ENCODE measurements around the gene FASTKD1.
"Not testable (repeated sequence)": the region's sequence is repeated elsewhere in the genome, so short reads cannot be mapped to it uniquely, and the experiment has no call there.

The FASTKD1 gene

GRCh38 chr2:169525434-169525833 lies 48.2 kb downstream of the FASTKD1 start:
- no peak for TF ChIP-seq CTCF (conservative IDR thresholded peaks at IDR 0.05)
- no peak overlapping the region for H3K27ac ChIP-seq

- H3K27ac ChIP-seq, result no peak overlapping the region
- no peak for TF ChIP-seq CTCF (conservative IDR thresholded peaks at IDR 0.05)
Observed at GRCh38 chr2:169523681-169524080, 50.0 kb downstream of the FASTKD1 start.

- no peak for TF ChIP-seq CTCF (conservative IDR thresholded peaks at IDR 0.05)
- no peak overlapping the region for H3K27ac ChIP-seq
Observed at GRCh38 chr2:169520896-169521295, 52.8 kb downstream of the FASTKD1 start.

GRCh38 chr2:169516488-169516995 lies 57.1 kb downstream of the FASTKD1 start:
- not testable (repeated sequence) for H3K27ac ChIP-seq

- not testable (repeated sequence) for H3K27ac ChIP-seq
Observed at GRCh38 chr2:169514758-169515157, 58.9 kb downstream of the FASTKD1 start.

GRCh38 chr2:169513926-169514325 lies 59.7 kb downstream of the FASTKD1 start:
- no peak for TF ChIP-seq CTCF (conservative IDR thresholded peaks at IDR 0.05)
- no peak overlapping the region for H3K27ac ChIP-seq

GRCh38 chr2:169513094-169513493 lies 60.6 kb downstream of the FASTKD1 start:
- H3K27ac ChIP-seq, result no peak overlapping the region
- no peak for TF ChIP-seq CTCF (conservative IDR thresholded peaks at IDR 0.05)

- TF ChIP-seq CTCF (conservative IDR thresholded peaks at IDR 0.05), result no peak
- H3K27ac ChIP-seq, result no peak overlapping the region
Observed at GRCh38 chr2:169512525-169512924, 61.1 kb downstream of the FASTKD1 start.

- TF ChIP-seq CTCF (conservative IDR thresholded peaks at IDR 0.05), result no peak
- no peak overlapping the region for H3K27ac ChIP-seq
Observed at GRCh38 chr2:169511818-169512217, 61.8 kb downstream of the FASTKD1 start.
